GM13976 (cell line): ENCODE results near the gene SPSB3.

Source experiments
- DNase-seq: peaks from one replicate; pipeline ENCODE4 v3.0.0; 2012; ENCODE audit warnings: low spot score
- in situ Hi-C: fragments of 300-500 bp; cut with MboI; formaldehyde crosslinking; loops from one replicate; pipeline ENCODE4 v1.12.0; 2022; ENCODE audit warnings: low sequenced_read_pairs, mixed read lengths, inconsistent platforms; ENCODE audit not compliant: unreplicated experiment
- TF ChIP-seq, protein P1 (sequence below): IDR thresholded peaks from 2 replicates; pipeline ENCODE4 v1.5.1; 2012; ENCODE audit warnings: borderline replicate concordance, mild to moderate bottlenecking; ENCODE audit not compliant: insufficient read depth; ENCODE audit errors: extremely low read depth, missing control alignments, control extremely low read depth

SPSB3 gene

DNA sequence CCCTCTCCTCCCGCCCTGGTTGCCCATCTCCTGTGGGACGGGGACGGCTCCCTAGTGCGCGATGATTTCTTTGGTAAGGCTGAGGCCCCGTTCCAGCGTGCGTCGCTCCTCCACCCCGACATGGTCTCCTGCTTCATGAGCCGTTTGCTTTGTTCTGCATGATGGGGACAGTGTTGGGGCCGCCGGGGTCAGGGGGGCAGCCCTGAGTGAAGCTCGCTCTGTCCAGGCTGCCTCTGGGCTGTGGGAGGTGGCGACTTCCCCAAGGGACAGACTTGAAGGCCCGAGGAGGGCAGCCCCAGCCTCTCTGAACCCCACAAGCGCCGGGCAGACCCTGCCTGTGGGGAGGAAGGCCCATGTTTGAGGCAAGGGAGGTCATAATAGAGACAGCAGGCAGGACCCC lies 23.4 kb downstream of the SPSB3 start:
- DNase-seq, result no peak
- TF ChIP-seq, protein P1, sequence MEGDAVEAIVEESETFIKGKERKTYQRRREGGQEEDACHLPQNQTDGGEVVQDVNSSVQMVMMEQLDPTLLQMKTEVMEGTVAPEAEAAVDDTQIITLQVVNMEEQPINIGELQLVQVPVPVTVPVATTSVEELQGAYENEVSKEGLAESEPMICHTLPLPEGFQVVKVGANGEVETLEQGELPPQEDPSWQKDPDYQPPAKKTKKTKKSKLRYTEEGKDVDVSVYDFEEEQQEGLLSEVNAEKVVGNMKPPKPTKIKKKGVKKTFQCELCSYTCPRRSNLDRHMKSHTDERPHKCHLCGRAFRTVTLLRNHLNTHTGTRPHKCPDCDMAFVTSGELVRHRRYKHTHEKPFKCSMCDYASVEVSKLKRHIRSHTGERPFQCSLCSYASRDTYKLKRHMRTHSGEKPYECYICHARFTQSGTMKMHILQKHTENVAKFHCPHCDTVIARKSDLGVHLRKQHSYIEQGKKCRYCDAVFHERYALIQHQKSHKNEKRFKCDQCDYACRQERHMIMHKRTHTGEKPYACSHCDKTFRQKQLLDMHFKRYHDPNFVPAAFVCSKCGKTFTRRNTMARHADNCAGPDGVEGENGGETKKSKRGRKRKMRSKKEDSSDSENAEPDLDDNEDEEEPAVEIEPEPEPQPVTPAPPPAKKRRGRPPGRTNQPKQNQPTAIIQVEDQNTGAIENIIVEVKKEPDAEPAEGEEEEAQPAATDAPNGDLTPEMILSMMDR, result no peak
- in situ Hi-C loops, result no loop called here

DNA sequence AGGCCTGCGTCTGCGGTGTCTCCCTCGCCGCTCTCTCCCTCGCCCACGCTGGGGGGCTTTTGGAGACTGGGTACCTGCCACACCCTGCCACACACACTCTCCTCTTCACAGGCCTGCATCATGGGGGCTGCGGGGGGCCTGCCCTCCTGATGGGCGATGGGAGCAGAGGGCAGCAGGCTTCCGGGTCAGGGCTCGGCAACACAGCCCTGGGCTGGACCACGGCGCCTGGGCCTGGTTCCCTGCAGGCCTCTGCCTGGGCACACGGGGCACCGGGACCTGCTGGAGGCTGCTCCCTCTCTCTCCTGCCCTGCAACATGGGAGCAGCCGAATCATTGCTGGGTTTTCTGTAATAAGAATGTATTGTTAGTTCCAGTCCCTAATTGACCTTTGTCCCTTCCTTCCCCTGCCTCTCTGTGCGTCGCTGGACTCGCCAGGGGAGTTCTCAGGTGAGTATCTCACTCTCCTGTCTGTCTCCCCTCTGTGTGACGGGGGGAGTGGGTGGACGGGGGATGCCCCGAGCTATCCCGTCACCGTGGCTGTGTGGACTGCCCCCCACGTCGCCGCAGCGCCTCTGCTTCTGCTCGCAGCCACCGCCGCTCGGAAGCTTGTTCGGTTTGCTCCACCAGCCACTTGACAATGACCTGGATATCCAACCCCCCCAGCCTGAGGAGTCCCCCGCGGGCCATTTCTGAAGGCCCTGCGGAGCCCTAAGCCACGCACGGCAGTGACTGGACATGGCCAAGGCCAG lies 24.5 kb downstream of the SPSB3 start:
- TF ChIP-seq, protein P1, result no peak
- DNase-seq, result no peak
- in situ Hi-C loops, result no loop called here

DNA sequence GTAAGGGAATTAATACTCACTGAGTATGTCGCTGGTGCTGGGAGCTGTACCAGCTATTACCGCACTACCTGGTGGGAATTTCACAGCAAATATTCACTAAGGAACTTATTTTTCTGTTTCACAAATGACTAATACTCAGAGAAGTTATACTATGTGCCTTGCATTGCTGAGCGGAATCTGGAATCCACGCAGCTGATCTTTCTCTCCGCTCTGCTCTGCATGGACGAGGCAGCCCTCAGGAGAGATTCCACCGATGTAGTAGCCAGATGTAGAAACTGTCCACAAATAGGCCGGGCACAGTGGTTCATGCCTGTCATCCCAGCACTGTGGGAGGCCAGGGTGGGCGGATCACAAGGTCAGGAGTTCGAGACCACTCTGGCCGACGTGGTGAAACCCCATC lies 28.2 kb downstream of the SPSB3 start:
- TF ChIP-seq, protein P1, result no peak
- no peak for DNase-seq
- in situ Hi-C loops, result no loop called here

DNA sequence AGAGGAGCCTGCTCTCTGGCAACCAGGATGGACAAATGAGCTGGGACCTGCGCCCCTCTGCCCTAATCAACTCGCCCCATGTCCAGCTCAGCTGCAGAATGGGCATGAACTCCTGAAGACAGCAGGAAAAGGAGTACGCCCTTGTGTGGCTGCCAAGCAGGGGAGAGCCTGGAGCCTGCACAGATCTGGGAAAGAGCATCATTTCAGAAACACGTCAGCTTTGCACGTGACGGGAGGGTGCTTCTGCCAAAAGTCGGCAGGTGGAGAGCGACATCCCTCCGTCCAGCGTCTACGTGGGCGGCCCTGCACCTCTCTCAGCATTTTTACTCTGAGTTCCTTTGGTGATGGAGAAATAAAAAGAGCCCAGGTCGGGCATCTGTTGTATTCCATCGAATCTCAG lies 29.5 kb downstream of the SPSB3 start:
- no peak for DNase-seq
- in situ Hi-C loops, result no loop called here
- TF ChIP-seq, protein P1, result no peak

DNA sequence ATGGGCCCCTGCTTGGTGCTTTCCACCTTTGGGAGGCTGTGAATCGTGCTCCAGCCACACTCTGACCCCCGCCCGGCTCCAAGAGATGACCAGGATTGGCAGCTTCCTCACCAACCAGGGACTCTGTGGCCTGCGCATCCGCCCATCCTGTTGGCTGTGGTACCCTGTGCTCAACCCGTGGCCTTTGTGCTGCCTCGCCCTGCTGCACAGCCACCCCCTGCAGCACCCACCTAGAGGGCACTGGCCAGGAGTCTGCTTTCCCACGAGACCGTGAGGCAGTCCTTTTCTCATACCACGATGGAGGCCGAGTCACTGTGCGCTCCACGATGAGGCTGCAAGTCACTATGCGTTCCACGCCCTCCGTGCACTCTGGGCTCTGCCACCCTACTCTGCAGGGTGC lies 30.4 kb downstream of the SPSB3 start:
- in situ Hi-C loops, result no loop called here
- TF ChIP-seq, protein P1, result no peak
- DNase-seq, result no peak

DNA sequence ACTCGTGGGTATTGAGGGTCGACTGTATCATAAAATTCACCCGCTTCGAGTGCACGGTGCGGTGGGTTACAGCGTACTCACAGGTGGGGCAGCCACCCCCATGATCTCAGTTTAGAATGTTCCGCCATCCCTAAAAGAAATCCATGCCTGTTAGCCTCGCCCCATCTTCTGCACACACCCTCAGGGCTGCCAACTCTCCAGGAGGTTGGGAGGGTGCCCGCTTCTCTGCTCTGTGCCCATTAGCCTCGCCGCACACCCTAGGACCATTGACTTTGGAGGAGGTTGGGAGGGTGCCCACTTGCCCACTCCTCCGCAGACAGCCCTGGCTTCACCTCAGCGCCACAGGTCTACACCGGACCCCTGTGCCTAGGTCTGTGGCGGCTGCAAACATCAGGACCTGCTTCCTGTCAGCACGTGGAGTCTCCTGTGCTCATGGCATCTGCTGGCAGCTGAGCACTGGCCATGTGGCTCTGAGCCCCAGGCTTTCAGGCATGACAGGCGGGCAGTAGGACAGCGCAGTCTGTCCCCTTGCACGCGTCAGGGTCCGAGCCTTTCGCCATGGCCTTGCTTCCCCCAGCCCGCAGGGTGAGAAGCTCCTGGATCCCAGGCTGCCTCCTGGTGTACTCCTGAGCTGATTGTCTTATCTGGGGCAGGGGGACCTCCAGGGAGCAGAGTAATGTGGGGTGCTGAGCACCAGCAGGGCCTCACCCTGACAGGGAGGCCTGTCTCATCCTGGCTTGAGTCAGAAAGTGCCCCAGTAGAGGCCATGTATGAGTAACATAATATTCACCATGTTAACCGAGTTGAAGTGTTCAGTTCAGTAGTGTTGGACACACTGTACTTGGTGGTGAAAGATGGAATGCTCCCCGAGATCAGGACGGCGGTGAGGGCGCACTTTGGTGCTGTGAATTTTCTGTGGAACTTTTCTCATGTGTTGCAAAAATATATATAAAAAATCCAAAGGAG lies 32.9 kb downstream of the SPSB3 start:
- no peak for DNase-seq
- TF ChIP-seq, protein P1, result no peak
- in situ Hi-C loops, result no loop called here
